Lung (tissue), 12 donors: ENCODE results near the gene CLEC2L. TPM values are rescaled to one million over a fixed set of nuclear protein-coding genes. Genes with fewer than 3 reads are reported as not detected.
"Not testable (repeated sequence)": the region's sequence is repeated elsewhere in the genome, so short reads cannot be mapped to it uniquely, and the experiment has no call there.

Source experiments
- ATAC-seq: fragments of 200-7000 bp; cut with Tn5 transposase; one replicate; pipeline ENCODE4 v1.9.1; 2020; ENCODE audit warnings: moderate number of reproducible peaks; ENCODE audit not compliant: insufficient read depth, low FRiP score
- DNase-seq, 3 donors: peaks; one replicate each; pipeline ENCODE4 v3.0.0-alpha.2; 2013 to 2017
- H3K27ac ChIP-seq, 2 donors: one replicate each; pipeline ENCODE4 v1.5.1; 2013; ENCODE audit warnings: mild to moderate bottlenecking in 2 of 2, moderate library complexity in 2 of 2, control low read depth in 1 of 2, inconsistent platforms in 1 of 2, low read depth in 1 of 2, low read length in 1 of 2
- H3K27me3 ChIP-seq, 3 donors: one replicate each; pipeline ENCODE4 v1.5.1; 2013; ENCODE audit warnings: low read length in 2 of 3; ENCODE audit not compliant: control insufficient read depth in 3 of 3, insufficient read depth in 3 of 3
- H3K36me3 ChIP-seq, 4 donors: one replicate each; pipeline ENCODE4 v1.5.1; 2013; ENCODE audit warnings: low read length in 4 of 4, mild to moderate bottlenecking in 1 of 4, moderate library complexity in 1 of 4; ENCODE audit not compliant: control insufficient read depth in 4 of 4, insufficient read depth in 4 of 4
- H3K4me1 ChIP-seq, 5 donors: one replicate each; pipeline ENCODE4 v1.5.1; 2013; ENCODE audit warnings: low read length in 5 of 5, mild to moderate bottlenecking in 2 of 5, moderate library complexity in 1 of 5; ENCODE audit not compliant: control insufficient read depth in 5 of 5, insufficient read depth in 5 of 5
- H3K4me3 ChIP-seq: one replicate; pipeline ENCODE4 v1.5.1; 2013; ENCODE audit warnings: mild to moderate bottlenecking, control low read depth, moderate library complexity
- H3K9ac ChIP-seq, 2 donors: one replicate each; pipeline ENCODE4 v1.5.1; 2013; ENCODE audit warnings: low read length in 2 of 2, control low read depth in 1 of 2; ENCODE audit not compliant: insufficient read depth in 1 of 2
- H3K9me3 ChIP-seq, 4 donors: one replicate each; pipeline ENCODE4 v1.5.1; 2013; ENCODE audit warnings: low read length in 3 of 4, mild to moderate bottlenecking in 1 of 4, moderate library complexity in 1 of 4; ENCODE audit not compliant: control insufficient read depth in 4 of 4, insufficient read depth in 3 of 4
- WGBS, 2 donors: extraction: QIAGEN DNeasy Blood & Tissue Kit; methylation state at CpG; one replicate each; pipeline ENCODE4 v1.1.7; 2013; 5-methylcytosine and 5-hydroxymethylcytosine counted together
- polyA plus RNA-seq, 2 donors: library from polyadenylated mRNA; stranded (reverse); fragments of 200-250 nt; gene quantifications; one replicate each; pipeline ENCODE4 v1.2.1, GENCODE V29; 2013
- total RNA-seq, 2 donors: library from RNA; depleted of rRNA in 1 of 2; stranded (reverse); fragments of >200 nt in 1 of 2; gene quantifications; one replicate each; pipeline ENCODE4 v1.2.1, GENCODE V29; 2014 to 2021
- TF ChIP-seq, protein P1 (sequence below): IDR thresholded peaks from 2 replicates; pipeline ENCODE4 v1.5.1; 2012; ENCODE audit warnings: mild to moderate bottlenecking; ENCODE audit errors: control extremely low read depth, extremely low read depth
- donor health status: control.
- donor health status: control.
- donor health status: Bipolar disorder and iron deficiency.
- donor health status: healthy.
- donor health status: DM: yes; HTN: yes; CAD: no.

Gene CLEC2L
- total and polyA plus RNA-seq, 4 donors, result 0.03 TPM; not detected in 3

DNA sequence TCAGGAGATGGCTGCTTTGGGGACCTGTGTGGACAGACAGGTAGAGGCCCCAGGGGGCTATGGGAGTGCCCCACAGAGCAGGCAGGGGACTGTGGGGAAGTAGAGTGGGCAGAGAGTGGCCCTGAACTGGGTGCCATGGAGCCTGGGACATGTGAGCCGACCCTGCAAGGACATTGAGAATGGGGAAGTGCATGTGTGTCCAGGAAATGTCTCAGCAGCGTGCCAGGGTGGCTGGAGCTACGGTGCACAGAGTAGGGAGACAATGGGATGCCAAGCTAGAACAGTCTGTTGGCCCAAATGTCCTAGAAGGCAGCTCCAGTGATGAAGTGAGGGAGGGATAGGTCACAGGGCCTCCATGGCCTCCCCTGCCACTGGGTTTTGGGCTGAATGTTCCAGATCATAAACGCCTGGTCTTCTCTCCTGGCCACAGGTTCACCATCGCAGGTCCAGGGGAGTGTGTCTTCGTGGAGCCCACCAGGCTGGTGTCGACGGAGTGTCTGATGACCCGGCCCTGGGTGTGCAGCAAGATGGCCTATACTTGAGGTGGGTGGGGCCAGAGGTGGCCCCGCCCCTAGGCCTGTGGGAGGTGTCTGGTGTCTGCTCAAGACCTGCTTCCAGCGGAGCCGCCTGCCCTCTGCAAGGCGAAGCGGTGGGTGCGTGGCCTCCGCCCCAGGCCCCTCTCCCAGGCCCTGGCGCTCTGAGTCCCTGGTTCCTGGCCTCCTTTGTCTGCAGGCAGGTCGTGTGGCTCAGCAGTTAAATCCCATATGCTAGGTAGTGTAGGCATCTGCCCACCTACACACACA lies 20.5 kb downstream of the CLEC2L start:
- TF ChIP-seq, protein P1, sequence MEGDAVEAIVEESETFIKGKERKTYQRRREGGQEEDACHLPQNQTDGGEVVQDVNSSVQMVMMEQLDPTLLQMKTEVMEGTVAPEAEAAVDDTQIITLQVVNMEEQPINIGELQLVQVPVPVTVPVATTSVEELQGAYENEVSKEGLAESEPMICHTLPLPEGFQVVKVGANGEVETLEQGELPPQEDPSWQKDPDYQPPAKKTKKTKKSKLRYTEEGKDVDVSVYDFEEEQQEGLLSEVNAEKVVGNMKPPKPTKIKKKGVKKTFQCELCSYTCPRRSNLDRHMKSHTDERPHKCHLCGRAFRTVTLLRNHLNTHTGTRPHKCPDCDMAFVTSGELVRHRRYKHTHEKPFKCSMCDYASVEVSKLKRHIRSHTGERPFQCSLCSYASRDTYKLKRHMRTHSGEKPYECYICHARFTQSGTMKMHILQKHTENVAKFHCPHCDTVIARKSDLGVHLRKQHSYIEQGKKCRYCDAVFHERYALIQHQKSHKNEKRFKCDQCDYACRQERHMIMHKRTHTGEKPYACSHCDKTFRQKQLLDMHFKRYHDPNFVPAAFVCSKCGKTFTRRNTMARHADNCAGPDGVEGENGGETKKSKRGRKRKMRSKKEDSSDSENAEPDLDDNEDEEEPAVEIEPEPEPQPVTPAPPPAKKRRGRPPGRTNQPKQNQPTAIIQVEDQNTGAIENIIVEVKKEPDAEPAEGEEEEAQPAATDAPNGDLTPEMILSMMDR, result no peak
- Histone ChIP-seq H3K4me1 (peaks cover 0 to 7% (median 6%) of the 10 kb centered on the region in 5 donors), H3K9ac (no peak overlapping the region), H3K4me3 (no peak overlapping the region), H3K27me3 (no peaks in the 10 kb centered on the region), H3K36me3 (no peaks in the 10 kb centered on the region), H3K9me3 (no peaks in the 10 kb centered on the region), H3K27ac (no peak overlapping the region)
- ATAC-seq (no peak), DNase-seq (no peak)
- 79 to 88% methylated on average over 14 to 18 of the region's 18 CpGs for WGBS, 2 donors

DNA sequence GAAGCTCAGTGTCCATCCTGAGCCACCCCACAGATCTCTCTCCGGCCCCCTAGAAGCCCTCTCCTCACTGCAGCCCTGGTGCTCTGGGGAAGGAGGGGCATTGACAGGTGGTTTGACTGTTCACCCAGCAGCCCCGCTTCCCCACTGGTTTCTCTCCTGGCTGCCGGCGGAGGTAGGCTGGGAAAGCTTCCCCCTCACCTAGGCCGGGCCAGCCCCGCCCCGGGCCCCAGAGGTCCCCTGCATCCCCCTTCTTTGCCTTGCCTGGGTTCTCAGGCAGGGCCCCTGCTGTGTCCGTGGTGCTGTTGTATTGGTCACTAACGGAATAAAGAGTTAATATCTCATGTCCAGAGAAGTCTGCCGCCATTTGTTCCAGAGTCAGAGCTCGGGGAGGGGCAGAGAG lies 21.2 kb downstream of the CLEC2L start:
- Histone ChIP-seq H3K27me3 (no peaks in the 10 kb centered on the region), H3K4me3 (no peak overlapping the region), H3K9ac (no peak overlapping the region), H3K4me1 (peaks cover 0 to 4% (median 1%) of the 10 kb centered on the region in 5 donors), H3K27ac (no peak overlapping the region), H3K9me3 (no peaks in the 10 kb centered on the region), H3K36me3 (no peaks in the 10 kb centered on the region)
- TF ChIP-seq, protein P1, result no peak
- ATAC-seq (no peak), DNase-seq (no peak)
- 88 to 90% methylated on average over 11 of the region's 11 CpGs for WGBS, 2 donors

DNA sequence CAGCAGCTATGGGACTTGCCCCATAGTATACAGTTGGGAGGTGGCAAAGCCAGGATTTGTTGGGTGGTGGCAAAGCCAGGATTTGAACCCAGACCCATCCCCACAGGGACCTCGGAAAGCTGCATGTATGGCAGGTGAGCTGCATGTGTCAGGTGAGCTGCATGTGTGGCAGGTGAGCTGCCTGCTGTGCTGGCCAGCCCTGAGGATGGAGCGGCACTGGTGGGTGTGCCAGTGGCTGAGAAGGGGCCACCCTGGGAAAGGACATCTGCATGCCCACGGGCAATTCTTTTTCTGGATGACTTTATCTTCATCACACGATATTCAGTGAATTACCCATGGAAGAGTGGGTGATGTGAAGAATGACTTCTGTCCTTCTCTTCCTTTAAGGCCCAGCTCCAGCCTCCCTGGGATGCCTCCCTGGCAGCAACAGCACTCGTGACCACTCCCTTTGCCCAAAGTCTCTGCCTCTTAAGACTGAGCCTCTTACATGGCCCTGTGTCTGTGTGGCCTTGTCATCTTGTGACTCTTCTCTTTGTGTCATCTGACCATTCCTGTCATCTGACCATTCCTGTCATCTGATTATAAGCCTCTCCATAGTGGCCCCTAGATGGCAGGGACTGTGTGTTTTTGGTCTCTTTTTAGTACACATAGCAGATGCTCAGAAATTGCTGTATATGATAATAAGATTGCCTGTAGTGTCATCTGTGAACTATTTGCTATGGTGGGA lies 25.0 kb downstream of the CLEC2L start:
- no peak for DNase-seq
- no peaks in the 10 kb centered on the region for H3K36me3 ChIP-seq
- no peaks in the 10 kb centered on the region for H3K9me3 ChIP-seq
- no peak overlapping the region for H3K9ac ChIP-seq
- 89 to 92% methylated on average over 5 of the region's 5 CpGs for WGBS, 2 donors
- TF ChIP-seq, protein P1, result no peak
- no peaks in the 10 kb centered on the region for H3K27me3 ChIP-seq
- H3K4me3 ChIP-seq, result no peak overlapping the region
- ATAC-seq, result no peak
- H3K4me1 ChIP-seq, result no peaks in the 10 kb centered on the region
- no peak overlapping the region for H3K27ac ChIP-seq

DNA sequence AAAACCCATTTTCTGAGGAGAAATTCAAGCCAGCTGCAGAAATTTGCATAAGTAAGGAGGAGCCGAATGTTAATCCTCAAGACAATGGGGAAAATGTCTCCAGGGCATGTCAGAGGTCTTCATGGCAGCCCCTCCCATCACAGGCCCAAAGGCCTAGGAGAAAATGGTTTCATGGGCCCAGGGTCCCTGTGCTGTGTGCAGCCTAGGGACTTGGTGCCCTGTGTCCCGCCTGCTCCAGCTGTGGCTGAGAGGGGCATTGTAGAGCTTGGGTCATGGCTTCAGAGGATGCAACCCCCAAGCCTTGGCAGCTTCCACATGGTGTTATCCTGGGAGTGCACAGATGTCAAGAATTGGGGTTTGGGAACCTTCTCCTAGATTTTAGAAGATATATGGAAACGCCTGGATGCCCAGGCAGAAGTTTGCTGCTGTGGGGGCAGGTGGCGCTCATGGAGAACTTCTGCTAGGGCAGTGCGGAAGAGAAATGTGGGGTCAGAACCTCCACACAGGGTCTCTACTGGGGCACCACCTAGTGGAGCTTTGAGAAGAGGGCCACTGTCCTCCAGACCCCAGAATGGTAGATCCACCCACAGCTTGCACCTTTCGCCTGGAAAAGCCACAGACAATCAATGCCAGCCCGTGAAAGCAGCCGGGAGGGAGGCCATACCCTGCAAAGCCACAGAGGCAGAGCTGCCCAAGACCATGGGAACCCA lies 30.7 kb downstream of the CLEC2L start:
- DNase-seq, H3K9me3 ChIP-seq, H3K4me3 ChIP-seq, ATAC-seq, H3K27me3 ChIP-seq, H3K27ac ChIP-seq, H3K4me1 ChIP-seq, H3K36me3 ChIP-seq, H3K9ac ChIP-seq: not testable (repeated sequence)
- WGBS, 2 donors, result 93% methylated on average over 8 of the region's 8 CpGs
